ENCODE results near the gene GBX2.

Gene GBX2

GRCh38 chr2:236180831-236181453, 12.8 kb upstream of the GBX2 start:
- DNase-seq = peak; percentile 74 to 81 (median 78)

GRCh38 chr2:236180076-236180816, 12.1 kb upstream of the GBX2 start:
- DNase-seq = no peak

- no peak for DNase-seq
Observed at GRCh38 chr2:236179236-236180075, 11.3 kb upstream of the GBX2 start.

- DNase-seq = no peak
Observed at GRCh38 chr2:236178890-236179235, 10.7 kb upstream of the GBX2 start.

GRCh38 chr2:236177967-236178889, 10.0 kb upstream of the GBX2 start:
- DNase-seq = peak; percentile 30 to 70 (median 51)

GRCh38 chr2:236177604-236177966, 9.4 kb upstream of the GBX2 start:
- peak in 2 of 4 experiments; percentile 16 to 37 for DNase-seq

- no peak for DNase-seq
Observed at GRCh38 chr2:236176951-236177350, 8.8 kb upstream of the GBX2 start.

- peak in 1 of 4 experiments; percentile 44 for DNase-seq
Observed at GRCh38 chr2:236176417-236176816, 8.2 kb upstream of the GBX2 start.

GRCh38 chr2:236175548-236176150, 7.5 kb upstream of the GBX2 start:
- DNase-seq = peak; percentile 81 to 89 (median 88)

- no peak for DNase-seq
Observed at GRCh38 chr2:236173729-236174607, 5.8 kb upstream of the GBX2 start.

GRCh38 chr2:236173036-236173728, 5.0 kb upstream of the GBX2 start:
- no peak for DNase-seq

GRCh38 chr2:236172255-236173035, 4.3 kb upstream of the GBX2 start:
- DNase-seq = no peak

GRCh38 chr2:236171680-236172254, 3.6 kb upstream of the GBX2 start:
- DNase-seq = no peak

GRCh38 chr2:236171181-236171679, 3.0 kb upstream of the GBX2 start:
- no peak for DNase-seq

GRCh38 chr2:236170590-236171165, 2.5 kb upstream of the GBX2 start:
- no peak for DNase-seq

- DNase-seq = no peak
Observed at GRCh38 chr2:236169741-236170589, 1.8 kb upstream of the GBX2 start.

GRCh38 chr2:236169151-236169721, 1.1 kb upstream of the GBX2 start:
- no peak for DNase-seq

Measured in suppressor macrophage (primary cell).